Upper lobe of left lung (tissue), 6 donors: ENCODE results near the gene SAMD4B. TPM values are rescaled to one million over a fixed set of nuclear protein-coding genes. Genes with fewer than 3 reads are reported as not detected.

ENCODE experiments used
- ATAC-seq, 2 donors: fragments of 200-7000 bp; cut with Tn5 transposase; one replicate each; pipeline ENCODE4 v1.9.1; 2022; ENCODE audit warnings: mild to moderate bottlenecking in 2 of 2, moderate library complexity in 2 of 2; ENCODE audit not compliant: low FRiP score in 2 of 2
- DNase-seq, 2 donors: peaks; one replicate each; pipeline ENCODE4 v3.0.0-alpha.2; 2019 to 2020
- H3K27ac ChIP-seq, 4 donors: fragments of 200-600 bp; sonication (generic); one replicate each; pipeline ENCODE4 v1.5.1; 2016 to 2019
- H3K27me3 ChIP-seq, 4 donors: fragments of 200-600 bp; sonication (generic); one replicate each; pipeline ENCODE4 v1.5.1; 2017 to 2019
- H3K36me3 ChIP-seq, 4 donors: fragments of 200-600 bp; sonication (generic); one replicate each; pipeline ENCODE4 v1.5.1; 2016 to 2019
- H3K4me1 ChIP-seq, 4 donors: fragments of 200-600 bp; sonication (generic); one replicate each; pipeline ENCODE4 v1.5.1; 2018 to 2019
- H3K4me3 ChIP-seq, 4 donors: fragments of 200-600 bp; sonication (generic); one replicate each; pipeline ENCODE4 v1.5.1; 2017 to 2019; ENCODE audit warnings: mild to moderate bottlenecking in 2 of 4, moderate library complexity in 1 of 4
- H3K9me3 ChIP-seq, 4 donors: fragments of 200-600 bp; sonication (generic); one replicate each; pipeline ENCODE4 v1.5.1; 2018 to 2019
- CTCF ChIP-seq, 6 experiments: fragments of 450-650 bp in 4 of 6; fragments of 200-600 bp in 2 of 6; sonication (generic) in 2 of 6; IDR thresholded peaks; one replicate each; pipeline ENCODE4 v1.5.1; 2016 to 2019; ENCODE audit warnings: antibody characterized with exemption in 6 of 6
- EP300 ChIP-seq, 4 donors: sonication (generic); formaldehyde crosslinking; IDR thresholded peaks; one replicate each; pipeline ENCODE4 v1.5.1; 2017; ENCODE audit warnings: antibody characterized with exemption in 4 of 4, control low read depth in 2 of 4
- POLR2A ChIP-seq, 4 donors: fragments of 450-650 bp; IDR thresholded peaks; one replicate each; pipeline ENCODE4 v1.5.1; 2016 to 2017; ENCODE audit warnings: antibody characterized with exemption in 4 of 4, mild to moderate bottlenecking in 2 of 4
- POLR2AphosphoS5 ChIP-seq, 2 donors: sonication (generic); formaldehyde crosslinking; IDR thresholded peaks; one replicate each; pipeline ENCODE4 v1.5.1; 2017; ENCODE audit warnings: antibody characterized with exemption in 2 of 2
- WGBS, 2 donors: methylation state at CpG; one replicate each; pipeline ENCODE4 v1.1.5; 2017 to 2018; 5-methylcytosine and 5-hydroxymethylcytosine counted together
- total RNA-seq, 6 donors: library from RNA; depleted of rRNA in 4 of 6; stranded (reverse); fragments of >200 nt in 4 of 6; gene quantifications; one replicate each; pipeline versions ENCODE4 v1.1.0 to v1.2.1, GENCODE V29; 2016 to 2021
- donor health status: DM: no; HTN: no; CAD: no; lungs with moderate emphysema.
- donor health status: DM: no; HTN: yes; CAD: no; lungs with severe emphysema.

The SAMD4B gene
- total RNA-seq, 6 donors from 2014 or later: 57.7 to 125 (median 79.3) TPM

DNA sequence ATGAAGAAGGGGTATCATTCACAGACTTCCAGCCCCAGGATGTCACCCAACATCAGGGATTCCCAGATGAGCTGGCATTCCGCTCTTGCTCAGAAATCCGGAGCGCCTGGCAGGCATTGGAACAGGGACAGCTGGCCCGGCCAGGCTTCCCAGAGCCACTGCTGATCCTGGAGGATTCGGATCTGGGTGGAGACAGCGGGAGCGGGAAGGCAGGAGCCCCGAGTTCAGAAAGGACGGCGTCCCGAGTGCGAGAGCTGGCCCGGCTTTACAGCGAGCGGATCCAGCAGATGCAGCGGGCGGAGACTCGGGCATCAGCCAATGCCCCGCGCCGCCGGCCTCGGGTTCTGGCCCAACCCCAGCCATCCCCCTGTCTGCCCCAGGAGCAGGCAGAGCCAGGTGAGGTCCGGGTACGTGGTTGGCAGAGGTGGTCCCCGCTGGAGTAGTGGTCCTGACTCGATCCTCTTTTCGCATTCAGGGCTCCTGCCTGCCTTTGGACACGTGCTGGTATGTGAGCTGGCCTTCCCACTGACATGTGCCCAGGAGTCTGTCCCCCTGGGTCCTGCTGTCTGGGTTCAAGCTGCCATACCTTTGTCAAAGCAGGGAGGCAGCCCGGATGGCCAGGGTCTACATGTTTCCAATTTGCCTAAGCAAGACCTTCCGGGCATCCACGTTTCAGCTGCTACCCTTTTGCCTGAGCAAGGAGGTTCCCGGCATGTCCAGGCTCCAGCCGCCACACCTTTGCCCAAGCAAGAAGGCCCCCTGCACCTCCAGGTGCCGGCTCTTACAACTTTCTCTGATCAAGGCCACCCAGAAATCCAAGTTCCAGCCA lies 81.3 kb downstream of the SAMD4B start:
- 90% methylated on average over 25 to 35 of the region's 35 CpGs for WGBS, 2 donors
- ATAC-seq: no peak
- DNase-seq: peak in 1 of 2 donors; percentile 82
- Histone ChIP-seq H3K4me1 (peaks cover 3 to 8% (median 7%) of the 10 kb centered on the region in 4 donors), H3K9me3 (no peaks in the 10 kb centered on the region), H3K4me3 (no peak overlapping the region), H3K36me3 (peaks cover 0 to 62% (median 24%) of the 10 kb centered on the region in 4 donors), H3K27me3 (no peaks in the 10 kb centered on the region), H3K27ac (no peak overlapping the region)
- no peak for TF ChIP-seq POLR2A (IDR thresholded peaks at IDR 0.05)
- no peak for TF ChIP-seq CTCF (IDR thresholded peaks at IDR 0.05)
- TF ChIP-seq EP300 (IDR thresholded peaks at IDR 0.05): no peak
- no peak for TF ChIP-seq POLR2AphosphoS5 (IDR thresholded peaks at IDR 0.05)

DNA sequence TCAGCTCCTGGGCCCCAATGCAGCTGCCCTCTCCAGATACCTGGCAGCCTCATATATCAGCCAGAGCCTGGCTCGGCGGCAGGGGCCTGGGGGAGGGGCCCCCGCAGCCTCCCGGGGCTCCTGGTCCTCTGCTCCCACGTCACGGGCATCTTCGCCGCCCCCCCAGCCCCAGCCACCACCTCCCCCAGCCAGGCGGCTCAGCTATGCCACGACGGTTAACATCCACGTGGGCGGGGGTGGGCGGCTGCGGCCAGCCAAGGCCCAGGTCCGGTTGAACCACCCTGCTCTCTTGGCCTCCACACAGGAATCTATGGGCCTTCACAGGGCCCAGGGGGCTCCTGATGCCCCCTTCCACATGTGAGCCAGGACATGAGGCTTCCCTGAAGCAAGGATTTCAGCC lies 82.7 kb downstream of the SAMD4B start:
- no peaks in the 10 kb centered on the region for H3K27me3 ChIP-seq
- no peak overlapping the region for H3K4me3 ChIP-seq
- ATAC-seq: no peak
- 87 to 92% methylated on average over 2 to 13 of the region's 16 CpGs for WGBS, 2 donors
- peaks cover 0 to 50% (median 17%) of the 10 kb centered on the region in 4 donors for H3K36me3 ChIP-seq
- no peak overlapping the region for H3K27ac ChIP-seq
- H3K9me3 ChIP-seq: no peaks in the 10 kb centered on the region
- peaks cover 14 to 23% (median 19%) of the 10 kb centered on the region in 4 donors for H3K4me1 ChIP-seq
- TF ChIP-seq POLR2A (IDR thresholded peaks at IDR 0.05): no peak
- no peak for TF ChIP-seq POLR2AphosphoS5 (IDR thresholded peaks at IDR 0.05)
- no peak for TF ChIP-seq CTCF (IDR thresholded peaks at IDR 0.05)
- TF ChIP-seq EP300 (IDR thresholded peaks at IDR 0.05): no peak
- DNase-seq: peak in 1 of 2 donors; percentile 82

- no peaks in the 10 kb centered on the region for H3K9me3 ChIP-seq
- ATAC-seq: no peak
- 87 to 94% methylated on average over 7 of the region's 7 CpGs for WGBS, 2 donors
- no peak for DNase-seq
- H3K36me3 ChIP-seq: peaks cover 0 to 42% (median 17%) of the 10 kb centered on the region in 4 donors
- H3K4me3 ChIP-seq: no peak overlapping the region
- no peaks in the 10 kb centered on the region for H3K27me3 ChIP-seq
- no peak overlapping the region for H3K27ac ChIP-seq
- H3K4me1 ChIP-seq: peaks cover 16 to 30% (median 24%) of the 10 kb centered on the region in 4 donors
- TF ChIP-seq POLR2A (IDR thresholded peaks at IDR 0.05) (no peak), CTCF (IDR thresholded peaks at IDR 0.05) (no peak), EP300 (IDR thresholded peaks at IDR 0.05) (no peak), POLR2AphosphoS5 (IDR thresholded peaks at IDR 0.05) (no peak)
Measured at GRCh38 chr19:39425744-39426143, 83.5 kb downstream of the SAMD4B start.

DNA sequence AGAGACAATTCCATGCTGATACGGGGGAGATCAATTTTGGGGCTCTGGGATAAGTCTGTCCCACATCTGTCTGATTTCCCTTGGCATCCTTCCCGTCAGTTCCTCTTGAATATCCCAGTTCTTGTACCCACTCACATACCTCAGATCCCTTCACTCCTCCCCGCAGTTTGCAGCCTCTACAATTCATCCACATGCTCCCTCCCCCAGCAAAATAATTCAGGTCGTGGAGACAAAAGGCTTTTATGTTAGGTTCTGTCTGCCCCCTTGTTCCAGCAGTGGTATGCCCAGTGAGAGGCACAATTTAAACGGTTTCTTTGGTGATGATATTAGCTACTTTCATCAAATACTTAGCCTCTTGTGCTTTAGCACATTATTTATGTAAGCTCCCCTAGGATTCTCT lies 83.9 kb downstream of the SAMD4B start:
- 55 to 67% methylated on average over 5 of the region's 5 CpGs for WGBS, 2 donors
- ATAC-seq: no peak
- Histone ChIP-seq H3K27ac (no peak overlapping the region), H3K36me3 (peaks cover 0 to 37% (median 17%) of the 10 kb centered on the region in 4 donors), H3K4me3 (no peak overlapping the region), H3K4me1 (peaks cover 20 to 34% (median 28%) of the 10 kb centered on the region in 4 donors), H3K27me3 (no peaks in the 10 kb centered on the region), H3K9me3 (no peaks in the 10 kb centered on the region)
- no peak for DNase-seq
- TF ChIP-seq POLR2AphosphoS5 (IDR thresholded peaks at IDR 0.05): no peak
- TF ChIP-seq POLR2A (IDR thresholded peaks at IDR 0.05): no peak
- TF ChIP-seq CTCF (IDR thresholded peaks at IDR 0.05): no peak
- TF ChIP-seq EP300 (IDR thresholded peaks at IDR 0.05): no peak
